ENCODE data around the gene CPLX3.

CPLX3 gene

DNA sequence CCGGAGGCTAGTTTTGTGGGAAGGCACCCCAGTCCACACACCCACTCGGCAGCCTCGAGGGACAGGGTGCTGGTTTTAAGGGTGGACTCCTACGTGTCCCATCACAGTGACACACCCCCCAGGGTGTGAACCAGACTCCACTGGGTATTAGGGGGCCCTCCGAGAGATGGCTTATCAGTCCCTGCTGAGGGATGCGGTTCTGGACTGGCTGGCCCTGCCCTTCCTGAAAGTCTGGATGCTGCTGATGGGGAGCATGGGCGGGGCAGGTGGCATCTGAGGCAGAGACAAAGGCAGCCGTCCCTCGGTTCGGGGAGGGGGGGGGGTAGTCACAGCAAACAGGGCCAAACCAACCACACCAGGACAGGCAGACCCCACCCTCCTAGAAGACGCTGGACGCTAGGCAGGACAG is 17.5 kb downstream of the CPLX3 start:
- no peak for DNase-seq (ENCODE audit: low read depth in 2 of 2, low spot score in 1 of 2)

DNA sequence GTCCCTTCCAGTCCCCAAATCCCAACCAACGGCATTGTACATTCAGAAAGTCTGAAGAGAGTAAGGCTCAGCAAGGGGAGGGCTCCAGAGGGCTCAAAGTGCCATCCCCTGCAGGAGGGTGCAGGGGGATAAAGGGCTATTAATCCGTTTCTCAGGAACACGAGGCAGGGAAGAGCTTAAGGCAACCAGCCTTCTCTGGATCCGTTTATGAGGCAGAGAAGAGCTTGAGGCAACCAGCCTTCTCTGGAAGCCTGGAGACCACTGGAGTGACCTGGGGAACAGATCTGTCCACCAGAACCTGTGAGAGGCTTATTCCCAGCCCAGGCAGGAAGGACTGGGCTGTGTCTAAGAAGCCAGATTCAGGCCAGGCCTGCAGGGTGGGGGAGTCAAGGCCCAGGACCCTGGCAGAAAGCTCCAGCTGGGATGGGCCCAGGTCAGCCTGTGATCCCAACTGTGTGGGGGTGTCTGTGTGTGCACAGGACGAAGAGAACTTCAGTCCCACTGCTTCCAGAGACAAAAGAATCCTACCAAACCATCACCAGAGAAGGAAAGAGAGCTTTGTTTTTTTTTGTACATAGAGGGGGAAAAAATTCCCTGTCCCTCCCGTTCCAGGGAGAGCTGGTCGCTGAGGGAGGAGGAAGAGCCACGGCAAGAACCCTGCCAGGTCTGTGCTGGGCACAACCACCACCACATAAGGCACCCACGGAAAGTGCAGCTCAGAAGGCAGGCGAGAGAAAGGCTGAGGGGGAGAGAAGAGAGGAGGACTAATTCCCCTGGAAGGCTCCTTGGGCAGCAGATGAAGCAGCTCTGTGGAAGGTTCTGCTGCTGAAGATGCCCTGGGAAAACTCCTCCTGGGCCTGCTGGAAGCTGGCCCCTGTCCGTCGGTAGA is 18.1 kb downstream of the CPLX3 start:
- DNase-seq (ENCODE audit: low read depth in 2 of 2, low spot score in 1 of 2): no peak

DNA sequence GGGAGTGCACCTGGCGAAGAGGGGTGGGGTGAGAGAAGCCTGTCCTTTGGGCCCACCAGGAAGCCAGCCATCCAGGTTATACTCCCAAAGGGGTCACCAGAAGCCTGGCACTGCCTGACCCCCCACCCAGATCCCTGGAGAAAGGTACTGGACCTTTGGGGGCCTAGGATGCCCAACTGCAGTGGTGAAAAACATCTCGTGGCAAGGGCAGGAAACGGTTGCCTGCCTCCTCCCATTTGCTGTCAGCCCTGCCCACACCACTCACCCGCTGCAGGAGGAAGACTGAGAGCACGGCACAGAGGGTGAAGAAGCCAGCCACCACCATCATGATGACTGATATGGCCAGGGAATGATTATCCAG is 18.8 kb downstream of the CPLX3 start:
- no peak for DNase-seq (ENCODE audit: low read depth in 2 of 2, low spot score in 1 of 2)

DNA sequence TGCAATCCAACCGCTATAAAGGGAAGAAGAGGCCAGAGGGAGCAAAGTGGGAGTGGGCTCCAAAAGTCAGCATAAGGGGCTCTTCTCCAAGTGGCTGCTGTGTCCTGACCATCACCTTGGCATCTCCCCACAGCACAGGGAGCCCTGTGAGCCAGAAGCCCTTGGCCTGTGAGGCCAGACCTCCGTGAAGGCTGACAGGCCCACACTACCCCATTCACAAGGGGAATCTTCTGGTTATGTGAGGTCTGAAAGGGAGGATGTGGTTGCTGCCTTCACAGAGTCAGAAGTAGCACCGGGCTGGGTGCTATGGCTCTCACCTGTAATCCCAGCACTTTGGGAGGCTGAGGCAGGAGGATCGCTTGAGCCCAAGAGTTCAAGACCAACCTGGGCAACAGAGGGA is 19.2 kb downstream of the CPLX3 start:
- no peak for DNase-seq (ENCODE audit: low read depth in 2 of 2, low spot score in 1 of 2)

DNA sequence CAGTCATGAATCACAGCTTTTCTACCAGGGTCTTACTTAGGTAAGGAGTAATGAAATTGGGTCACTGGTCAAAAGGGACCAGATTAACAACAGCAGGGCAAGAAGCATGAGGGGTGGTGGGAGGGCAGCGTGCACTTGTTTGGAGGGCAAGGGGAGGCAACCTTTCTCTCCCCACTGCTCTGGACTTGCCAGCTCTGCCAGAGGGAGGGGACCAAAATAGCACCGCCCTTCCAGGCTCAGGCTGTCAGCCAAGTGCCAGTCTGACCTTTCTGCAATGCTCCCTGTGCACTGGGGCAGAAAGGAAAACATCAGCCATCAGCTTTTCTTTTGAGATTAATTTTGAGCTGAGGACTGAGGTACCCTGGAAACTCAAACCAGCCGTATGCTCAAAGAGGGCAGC is 21.0 kb downstream of the CPLX3 start:
- no peak for DNase-seq (ENCODE audit: low read depth in 2 of 2, low spot score in 1 of 2)

DNA sequence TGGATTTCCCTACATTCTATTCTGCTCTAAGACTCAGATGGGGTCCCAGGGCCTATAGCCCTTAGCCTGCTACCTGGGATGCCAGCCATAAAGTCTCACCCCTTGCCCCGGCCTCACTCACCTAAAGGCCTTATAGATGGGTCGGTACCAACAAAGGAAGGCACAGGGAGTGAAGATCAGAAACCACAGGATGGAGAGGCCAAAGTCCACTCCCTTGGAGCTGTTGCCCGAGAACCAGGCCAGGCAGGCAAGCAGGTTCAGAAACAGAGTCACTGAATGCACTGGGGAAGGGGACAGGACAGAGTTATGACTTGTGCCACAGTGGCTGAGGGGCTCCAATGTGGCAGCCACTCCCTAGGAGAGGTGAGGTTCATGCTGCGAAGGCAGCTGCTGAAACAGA is 24.0 kb downstream of the CPLX3 start:
- DNase-seq (ENCODE audit: low read depth in 2 of 2, low spot score in 1 of 2): no peak

DNA sequence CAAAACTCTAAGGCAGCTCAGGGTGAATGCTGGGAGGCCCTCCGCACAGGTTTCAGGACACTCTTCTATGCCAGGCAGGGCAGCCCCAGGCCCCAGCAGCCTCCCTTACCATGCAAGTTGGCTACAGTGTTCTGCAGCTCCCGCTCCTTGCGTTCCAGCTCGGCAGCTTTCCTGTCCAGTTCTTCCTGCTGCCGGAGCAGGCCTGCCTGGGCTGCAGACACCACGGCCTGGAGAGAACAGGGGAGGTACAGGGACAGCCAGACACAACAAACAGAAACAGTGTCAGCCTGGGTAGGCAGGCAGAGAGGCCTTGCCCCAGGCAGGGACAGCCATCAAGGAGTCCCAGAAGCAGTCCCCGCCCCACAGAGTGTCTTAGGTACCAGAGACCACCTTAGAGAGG is 25.5 kb downstream of the CPLX3 start:
- DNase-seq (ENCODE audit: low read depth in 2 of 2, low spot score in 1 of 2): no peak

DNA sequence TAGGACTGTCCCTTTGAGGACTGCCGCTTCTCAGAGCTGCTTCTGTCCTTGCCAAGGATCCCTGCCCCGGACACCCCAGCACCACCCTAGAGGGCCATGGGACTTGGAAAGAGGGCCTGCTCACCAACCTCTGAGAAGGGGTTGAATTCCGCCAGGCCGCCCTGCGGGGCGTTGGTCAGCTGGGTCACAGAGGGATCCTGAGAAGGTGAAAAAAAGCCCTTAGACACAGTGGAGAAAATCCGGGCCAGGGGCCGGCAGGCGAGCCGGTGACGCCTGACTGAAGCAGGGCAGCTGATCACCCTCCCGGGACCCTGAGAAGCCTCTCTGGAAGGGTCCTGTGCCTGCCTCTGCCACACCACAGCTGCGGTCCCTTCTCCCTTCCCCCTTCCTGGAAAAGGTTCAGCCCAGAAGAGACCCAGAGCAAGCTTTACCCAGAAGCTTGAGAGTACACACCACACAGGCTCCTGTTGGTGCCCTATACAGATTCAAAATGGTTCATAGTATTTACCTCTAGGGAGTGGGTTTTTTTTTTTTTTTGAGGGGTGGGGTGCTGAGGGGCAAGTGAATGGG is 28.1 kb downstream of the CPLX3 start:
- DNase-seq (ENCODE audit: low read depth in 2 of 2, low spot score in 1 of 2): no peak

DNA sequence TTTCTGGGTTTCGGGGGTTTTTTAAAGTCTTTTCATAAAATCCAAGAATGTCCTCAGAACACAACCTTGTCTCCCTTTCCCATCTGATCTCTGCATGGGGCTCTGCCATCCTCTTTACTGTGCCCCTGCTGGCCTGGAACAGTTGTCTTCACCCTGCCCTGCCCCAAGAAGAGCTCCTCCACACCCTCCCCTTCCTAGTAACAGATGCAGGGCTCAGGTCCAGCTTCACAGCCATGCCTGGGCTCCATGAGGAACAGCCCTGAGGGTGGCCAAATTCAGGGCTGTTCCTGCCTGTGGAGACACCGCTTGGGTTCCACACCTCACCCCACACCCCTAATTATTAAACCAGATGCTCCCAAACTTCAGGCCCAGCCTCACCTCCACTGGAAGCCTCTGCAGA is 29.4 kb downstream of the CPLX3 start:
- DNase-seq (ENCODE audit: low read depth in 2 of 2, low spot score in 1 of 2): no peak

DNA sequence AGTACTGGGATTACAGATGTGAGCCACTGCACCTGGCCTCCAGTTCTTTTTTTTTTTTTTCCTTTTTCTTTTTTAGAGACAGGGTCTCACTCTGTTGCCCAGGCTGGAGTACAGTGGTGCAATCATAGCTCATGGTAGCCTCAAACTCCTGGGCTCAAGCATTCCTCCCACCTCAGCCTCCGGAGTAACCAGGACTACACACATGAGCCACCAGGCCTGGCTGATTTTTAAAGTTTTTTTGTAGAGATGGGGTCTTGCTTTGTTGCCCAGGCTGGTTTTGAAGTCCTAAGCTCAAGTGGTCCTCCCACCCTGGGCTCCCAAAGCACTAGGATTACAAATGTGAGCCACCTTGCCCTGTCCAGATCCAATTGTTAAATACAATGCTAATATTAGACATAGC is 30.1 kb downstream of the CPLX3 start:
- no peak for DNase-seq (ENCODE audit: low read depth in 2 of 2, low spot score in 1 of 2)

DNA sequence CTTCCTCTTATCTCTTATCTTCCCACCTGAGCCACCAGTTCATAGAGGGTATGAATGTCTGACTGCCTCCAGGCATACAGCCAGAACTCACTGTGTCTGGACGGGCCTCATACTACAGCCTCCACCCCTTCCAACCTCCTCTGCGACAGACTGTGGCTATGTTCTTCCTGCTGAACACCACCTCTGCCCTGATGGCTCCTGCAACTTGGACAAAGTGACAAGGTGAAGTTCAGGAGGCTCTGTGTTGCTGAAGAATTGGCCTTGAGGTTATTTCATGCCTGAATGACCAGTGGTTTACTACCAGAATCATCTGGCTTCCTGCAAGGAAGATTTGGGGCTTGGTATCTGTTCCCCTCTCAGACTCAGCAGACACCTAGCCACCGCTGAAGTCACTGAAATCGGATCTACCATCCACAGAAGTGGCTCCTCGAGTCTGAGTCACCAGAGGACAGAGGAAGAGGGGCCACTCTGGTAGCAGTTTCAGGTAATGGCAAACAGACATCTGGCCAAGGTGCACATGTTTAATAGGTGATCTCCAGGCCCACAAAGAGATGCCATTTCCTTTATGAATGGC is 30.7 kb downstream of the CPLX3 start:
- no peak for DNase-seq (ENCODE audit: low read depth in 2 of 2, low spot score in 1 of 2)

DNA sequence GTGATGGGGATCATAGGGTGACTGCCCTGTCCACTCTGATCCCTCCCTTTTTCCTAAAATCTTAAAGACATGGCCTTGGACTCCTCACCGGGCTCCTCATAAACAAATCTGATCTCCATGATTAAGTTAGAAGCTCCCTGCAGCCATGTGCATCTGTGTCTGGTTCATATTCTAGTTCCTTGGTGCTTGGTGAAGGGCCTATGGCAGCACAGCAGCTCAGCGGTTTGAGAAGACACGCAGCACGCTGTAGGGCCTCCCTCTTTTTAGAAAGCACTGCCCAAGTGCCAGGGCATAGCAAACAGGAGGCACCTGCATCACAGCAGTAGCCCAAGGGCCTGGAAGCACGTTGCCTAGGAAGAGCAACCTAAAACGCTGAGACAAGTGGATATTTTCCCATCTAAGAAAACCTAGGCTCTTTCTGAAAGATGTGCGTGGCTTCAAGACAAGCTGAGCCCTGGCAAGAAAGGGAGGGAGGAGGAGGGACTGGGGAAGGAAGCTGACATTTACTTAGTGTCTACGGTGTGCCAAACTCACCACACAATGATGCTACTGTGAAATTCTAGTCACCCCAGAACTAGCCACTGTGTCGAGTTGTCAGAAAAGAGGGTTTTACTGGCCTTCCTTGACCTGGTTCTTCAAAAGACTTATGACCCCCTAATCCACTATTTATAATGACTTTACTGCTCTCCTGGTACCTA is 31.4 kb downstream of the CPLX3 start:
- no peak for DNase-seq (ENCODE audit: low read depth in 2 of 2, low spot score in 1 of 2)

DNA sequence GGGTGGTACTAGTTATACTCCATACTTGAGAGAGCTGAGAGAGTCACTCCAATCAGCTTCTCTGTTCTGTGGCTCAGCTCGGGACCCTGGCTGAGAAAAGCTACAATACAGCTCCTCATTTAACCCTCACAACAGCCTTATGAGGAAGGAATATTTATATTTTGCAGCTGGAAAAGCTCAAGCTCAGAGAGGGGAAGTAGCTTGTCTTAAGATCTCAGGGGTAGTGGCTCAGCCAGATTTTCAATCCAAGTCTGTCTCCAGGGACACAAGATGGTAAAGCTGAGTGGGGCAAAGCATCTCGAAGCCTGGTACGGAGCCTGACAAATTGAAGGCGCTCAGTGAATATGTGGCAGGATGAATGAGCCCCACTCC is 31.9 kb downstream of the CPLX3 start:
- no peak for DNase-seq (ENCODE audit: low read depth in 2 of 2, low spot score in 1 of 2)

DNA sequence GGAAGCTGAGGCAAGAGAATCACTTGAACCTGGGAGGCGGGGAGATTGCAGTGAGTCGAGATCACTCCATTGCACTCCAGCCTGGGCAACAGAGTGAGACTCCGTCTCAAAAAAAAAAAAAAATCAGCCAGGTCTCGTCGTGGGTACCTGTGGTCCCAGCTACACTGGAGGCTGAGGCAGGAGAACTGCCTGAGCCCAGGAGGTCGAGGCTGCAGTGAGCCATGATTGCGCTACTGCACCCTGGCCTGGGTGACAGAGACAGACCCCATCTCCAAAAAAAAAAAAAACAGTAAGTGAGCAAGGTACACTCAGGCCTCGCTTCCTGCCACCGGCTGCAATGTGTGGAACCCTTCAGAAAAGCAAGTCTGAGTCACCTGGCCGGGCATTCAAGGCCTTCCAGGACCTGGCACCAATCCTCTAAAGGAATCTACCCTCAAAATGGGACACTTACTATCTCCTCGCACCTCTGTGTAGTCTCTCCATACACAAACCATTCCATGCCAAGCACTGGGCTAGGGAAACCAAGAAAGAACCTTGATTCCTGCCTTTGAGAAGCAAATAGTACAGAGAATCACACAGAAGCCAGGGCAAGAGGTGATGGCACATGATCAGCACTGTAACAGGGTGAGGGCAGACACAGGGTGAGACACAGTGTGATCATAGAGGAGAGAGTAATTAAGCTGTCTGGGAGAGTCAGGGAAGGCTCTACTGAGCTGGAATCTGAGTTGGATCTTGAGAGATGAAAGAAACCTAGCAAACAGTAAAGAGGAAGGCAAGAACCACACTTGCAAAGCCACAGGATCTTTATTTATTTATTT is 37.0 kb downstream of the CPLX3 start:
- DNase-seq (ENCODE audit: low read depth in 2 of 2, low spot score in 1 of 2): no peak

DNA sequence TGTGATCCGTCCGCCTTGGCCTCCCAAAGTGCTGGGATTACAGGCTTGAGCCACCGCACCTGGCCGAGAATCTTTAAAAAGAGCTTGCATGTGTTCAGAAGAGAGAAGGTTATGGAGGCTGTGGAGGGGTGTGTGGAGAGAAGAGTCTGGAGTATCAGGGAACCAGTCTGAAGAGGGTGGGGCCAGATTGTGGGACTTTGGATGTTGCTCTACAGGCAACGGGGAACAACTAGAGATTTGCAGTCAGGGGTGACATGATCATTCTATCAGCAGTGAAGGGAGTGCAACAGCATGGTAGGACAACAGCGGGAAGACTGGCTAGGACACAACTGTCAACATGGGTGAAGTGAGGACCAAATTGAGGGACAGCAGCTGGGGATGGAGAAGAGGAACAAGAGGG is 37.9 kb downstream of the CPLX3 start:
- DNase-seq (ENCODE audit: low read depth in 2 of 2, low spot score in 1 of 2): no peak

DNA sequence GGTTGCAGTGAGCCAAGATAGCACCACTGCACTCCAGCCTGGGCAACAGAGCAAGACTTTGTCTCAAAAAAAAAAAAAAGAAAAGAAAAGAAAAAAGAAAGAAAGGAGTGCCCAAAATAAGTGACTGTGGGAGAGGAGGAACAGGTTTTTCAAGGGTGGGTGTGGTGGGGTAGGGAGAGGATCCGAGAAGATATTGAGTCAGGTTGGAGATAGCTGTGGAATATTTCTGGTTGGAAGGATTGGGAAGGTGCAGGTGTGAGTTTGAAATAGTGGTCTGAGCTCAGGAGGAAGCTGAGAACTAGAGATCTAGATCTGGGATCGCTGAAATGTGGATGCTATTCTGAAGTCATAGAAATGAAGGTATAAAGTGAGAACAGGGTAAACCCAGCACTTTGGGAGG is 38.9 kb downstream of the CPLX3 start:
- no peak for DNase-seq (ENCODE audit: low read depth in 2 of 2, low spot score in 1 of 2)

DNA sequence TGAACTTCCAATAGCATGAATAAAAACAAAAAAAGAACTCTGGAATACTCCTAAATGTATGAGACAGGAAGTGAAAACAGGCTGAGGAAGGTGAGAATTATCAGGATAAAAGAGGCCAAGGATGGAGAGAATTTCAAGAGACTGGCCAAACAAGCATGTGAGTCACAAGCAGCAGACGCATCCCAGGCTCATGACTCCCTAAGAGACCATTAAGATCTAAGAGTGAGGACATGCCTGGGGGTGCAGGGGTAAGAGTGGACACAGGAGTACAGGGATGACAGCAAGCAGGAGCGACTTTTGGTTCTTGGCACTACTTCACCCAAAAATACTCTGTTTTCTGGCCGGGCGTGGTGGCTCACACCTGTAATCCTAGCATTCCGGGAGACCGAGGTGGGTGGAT is 39.7 kb downstream of the CPLX3 start:
- DNase-seq (ENCODE audit: low read depth in 2 of 2, low spot score in 1 of 2): no peak

DNA sequence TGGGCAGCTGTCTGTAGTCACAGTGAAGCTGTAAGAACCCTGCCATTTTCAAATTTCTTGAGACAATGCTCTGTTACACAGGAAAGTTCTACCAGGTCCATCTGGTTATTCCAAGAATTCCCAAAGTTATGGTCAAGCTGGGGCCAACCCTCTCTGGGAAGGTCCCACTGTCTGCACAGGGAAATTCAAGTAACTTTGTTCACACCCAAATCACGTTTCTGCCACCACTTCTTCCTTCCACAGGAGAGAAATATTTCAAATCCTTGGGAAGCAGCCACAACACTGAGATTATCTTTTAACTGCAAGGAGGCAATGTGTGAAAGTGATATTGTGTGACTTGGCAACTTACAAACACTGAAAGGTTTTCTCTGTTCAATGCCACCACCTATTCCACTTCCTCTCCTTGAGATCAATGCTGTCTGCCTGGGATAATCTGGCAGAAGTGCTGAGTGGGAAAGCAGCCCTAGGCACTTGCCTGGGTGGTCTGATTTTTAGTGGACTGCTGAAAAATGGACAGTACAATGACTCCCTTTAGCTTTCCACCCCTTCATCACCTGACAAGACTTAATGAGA is 41.1 kb downstream of the CPLX3 start:
- DNase-seq (ENCODE audit: low read depth in 2 of 2, low spot score in 1 of 2): no peak

DNA sequence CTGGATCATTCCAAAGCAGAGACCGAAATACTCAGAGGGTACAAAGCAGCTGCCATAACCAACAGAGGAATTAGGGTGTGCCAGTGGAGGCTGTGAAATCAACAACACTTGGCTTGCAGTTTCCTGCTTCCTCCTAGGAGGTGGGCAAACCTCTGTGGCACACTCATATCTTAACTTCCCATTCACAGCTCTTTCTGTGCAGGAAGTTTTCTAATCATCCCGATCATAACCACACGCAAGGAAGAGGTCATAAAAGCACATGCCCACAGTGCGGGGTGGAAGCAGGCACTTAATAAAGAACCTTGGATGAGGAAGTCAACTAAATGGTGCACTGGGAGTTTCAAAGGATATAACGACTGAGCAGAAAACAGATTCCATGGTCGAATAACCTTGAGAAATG is 41.6 kb downstream of the CPLX3 start:
- DNase-seq (ENCODE audit: low read depth in 2 of 2, low spot score in 1 of 2): no peak

DNA sequence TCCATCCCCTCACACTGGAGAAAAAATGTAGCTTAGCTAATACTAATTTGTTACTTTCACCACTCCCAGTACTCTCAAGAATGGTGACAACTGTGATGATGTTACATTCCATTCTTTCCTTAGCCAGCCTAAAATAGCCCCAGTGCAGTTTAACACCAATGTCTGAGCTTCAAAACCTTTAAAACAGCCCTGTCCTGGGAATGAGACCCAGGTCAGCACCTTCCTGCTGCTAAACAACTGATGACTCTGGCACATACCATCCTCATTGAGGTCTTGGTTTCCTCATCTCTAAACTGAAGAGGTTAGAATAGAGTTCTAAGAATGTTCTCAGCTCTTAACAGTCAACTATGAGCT is 42.9 kb downstream of the CPLX3 start:
- no peak for DNase-seq (ENCODE audit: low read depth in 2 of 2, low spot score in 1 of 2)
